SU-DHL-6 (cell line): ENCODE measurements around the gene GPR160.

ENCODE experiments used
- EZH2phosphoT487 ChIP-seq: fragments of 200-600 bp; sonication (generic), shearing (Covaris generic); conservative IDR thresholded peaks from 2 replicates; pipeline ENCODE4 v1.6.1; 2018; ENCODE audit warnings: mild to moderate bottlenecking, antibody characterized with exemption, low read length, moderate library complexity, mixed read lengths
- TF ChIP-seq, protein P1 (sequence below): fragments of 200-600 bp; sonication (generic); IDR thresholded peaks from one replicate; pipeline ENCODE4 v1.5.1; 2017; ENCODE audit warnings: antibody characterized with exemption, mild to moderate bottlenecking, low read length, moderate library complexity; ENCODE audit not compliant: insufficient read depth, poor library complexity, severe bottlenecking

GRCh38 chr3:170081079-170081741 lies 43.4 kb downstream of the GPR160 start:
- TF ChIP-seq, protein P1, sequence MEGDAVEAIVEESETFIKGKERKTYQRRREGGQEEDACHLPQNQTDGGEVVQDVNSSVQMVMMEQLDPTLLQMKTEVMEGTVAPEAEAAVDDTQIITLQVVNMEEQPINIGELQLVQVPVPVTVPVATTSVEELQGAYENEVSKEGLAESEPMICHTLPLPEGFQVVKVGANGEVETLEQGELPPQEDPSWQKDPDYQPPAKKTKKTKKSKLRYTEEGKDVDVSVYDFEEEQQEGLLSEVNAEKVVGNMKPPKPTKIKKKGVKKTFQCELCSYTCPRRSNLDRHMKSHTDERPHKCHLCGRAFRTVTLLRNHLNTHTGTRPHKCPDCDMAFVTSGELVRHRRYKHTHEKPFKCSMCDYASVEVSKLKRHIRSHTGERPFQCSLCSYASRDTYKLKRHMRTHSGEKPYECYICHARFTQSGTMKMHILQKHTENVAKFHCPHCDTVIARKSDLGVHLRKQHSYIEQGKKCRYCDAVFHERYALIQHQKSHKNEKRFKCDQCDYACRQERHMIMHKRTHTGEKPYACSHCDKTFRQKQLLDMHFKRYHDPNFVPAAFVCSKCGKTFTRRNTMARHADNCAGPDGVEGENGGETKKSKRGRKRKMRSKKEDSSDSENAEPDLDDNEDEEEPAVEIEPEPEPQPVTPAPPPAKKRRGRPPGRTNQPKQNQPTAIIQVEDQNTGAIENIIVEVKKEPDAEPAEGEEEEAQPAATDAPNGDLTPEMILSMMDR, result no peak
- no peak for TF ChIP-seq EZH2phosphoT487
